Head of caudate nucleus (tissue), 42 donors: ENCODE measurements around the gene BDH1.

ENCODE experiments used
- DNase-seq, 42 donors: peaks; one replicate each; pipeline versions ENCODE4 v3.0.0 to v3.0.0-alpha.2; 2020 to 2021; ENCODE audit warnings: mixed read lengths in 7 of 42
- intact Hi-C: fragments of 100-400 bp; cut with DNase I; formaldehyde crosslinking; loops from one replicate; pipeline ENCODE4 v1.15.0; 2022

BDH1 gene

GRCh38 chr3:197554562-197555280, 1.0 kb downstream of the BDH1 start:
- DNase-seq = peak; percentile 93 to 99 (median 98)
- intact Hi-C loops = loop anchor here (5.0 kb wide), 1 partner anchor 42 kb away; no protein-coding TSS in a partner anchor

- DNase-seq = no peak
- intact Hi-C loops = loop anchor here (5.0 kb wide), 1 partner anchor 42 kb away; no protein-coding TSS in a partner anchor
Observed at GRCh38 chr3:197554196-197554561, 1.6 kb downstream of the BDH1 start.

GRCh38 chr3:197552198-197552597, 3.6 kb downstream of the BDH1 start:
- intact Hi-C loops = loop anchor here (5.0 kb wide), 1 partner anchor 40 kb away; no protein-coding TSS in a partner anchor
- no peak for DNase-seq

- DNase-seq = peak in 1 of 42 donors; percentile 13
- intact Hi-C loops = loop anchor here (5.0 kb wide), 1 partner anchor 38 kb away; no protein-coding TSS in a partner anchor
Observed at GRCh38 chr3:197550489-197550888, 5.3 kb downstream of the BDH1 start.

- intact Hi-C loops = no loop called here
- DNase-seq = no peak
Observed at GRCh38 chr3:197549261-197549885, 6.4 kb downstream of the BDH1 start.

GRCh38 chr3:197547306-197548011, 8.3 kb downstream of the BDH1 start:
- intact Hi-C loops = no loop called here
- DNase-seq = peak in 7 of 42 donors; percentile 20 to 64 (median 35)

- no peak for DNase-seq
- intact Hi-C loops = no loop called here
Observed at GRCh38 chr3:197546307-197547085, 9.3 kb downstream of the BDH1 start.

- intact Hi-C loops = no loop called here
- DNase-seq = no peak
Observed at GRCh38 chr3:197545571-197545970, 10.2 kb downstream of the BDH1 start.

GRCh38 chr3:197545101-197545500, 10.7 kb downstream of the BDH1 start:
- no peak for DNase-seq
- intact Hi-C loops = no loop called here

- intact Hi-C loops = no loop called here
- DNase-seq = peak in 20 of 42 donors; percentile 22 to 63 (median 38)
Observed at GRCh38 chr3:197542741-197543454, 12.9 kb downstream of the BDH1 start.

- DNase-seq = peak; percentile 31 to 83 (median 62)
- intact Hi-C loops = no loop called here
Observed at GRCh38 chr3:197541756-197542539, 13.8 kb downstream of the BDH1 start.

GRCh38 chr3:197540961-197541377, 14.8 kb downstream of the BDH1 start:
- no peak for DNase-seq
- intact Hi-C loops = no loop called here

GRCh38 chr3:197539651-197540051, 16.1 kb downstream of the BDH1 start:
- DNase-seq = no peak
- intact Hi-C loops = no loop called here

GRCh38 chr3:197533927-197534725, 21.6 kb downstream of the BDH1 start:
- intact Hi-C loops = no loop called here
- DNase-seq = no peak

- no peak for DNase-seq
Observed at GRCh38 chr3:197533396-197533795, 22.4 kb downstream of the BDH1 start.

GRCh38 chr3:197532388-197532787, 23.4 kb downstream of the BDH1 start:
- intact Hi-C loops = no loop called here
- no peak for DNase-seq

More at GRCh38 chr3:197533396-197533795, 22.4 kb downstream of the BDH1 start:
- intact Hi-C loops = no loop called here

GRCh38 chr3:197528190-197528589, 27.6 kb downstream of the BDH1 start:
- DNase-seq = no peak
- intact Hi-C loops = no loop called here
